OCI-LY1 (cell line): Measurements from ENCODE around the gene KLF18.

Experiments
- H2AFZ ChIP-seq: fragments of 200-600 bp; sonication (generic), shearing (Covaris generic); 2 replicates; pipeline ENCODE4 v1.6.0; 2014; ENCODE audit warnings: antibody characterized with exemption, mild to moderate bottlenecking, low read length
- H3F3A ChIP-seq: fragments of 200-600 bp; sonication (generic), shearing (Covaris generic); 2 replicates; pipeline ENCODE4 v1.6.0; 2014; ENCODE audit warnings: mild to moderate bottlenecking, antibody characterized with exemption, low read length, moderate library complexity; ENCODE audit not compliant: insufficient read depth
- H3K27ac ChIP-seq: fragments of 200-600 bp; sonication (generic); 2 replicates; pipeline ENCODE4 v1.5.1; 2014; ENCODE audit warnings: low read length, mixed run types, mild to moderate bottlenecking, low read depth; ENCODE audit not compliant: poor library complexity, severe bottlenecking
- H3K27me3 ChIP-seq: fragments of 200-600 bp; sonication (generic); 2 replicates; pipeline ENCODE4 v1.6.0; 2014; ENCODE audit warnings: antibody characterized with exemption, mild to moderate bottlenecking, low read length, moderate library complexity; ENCODE audit not compliant: insufficient read depth
- H3K36me3 ChIP-seq: fragments of 200-600 bp; sonication (generic); 2 replicates; pipeline ENCODE4 v1.6.1; 2014; ENCODE audit warnings: mild to moderate bottlenecking, antibody characterized with exemption, low read length, moderate library complexity, mixed read lengths; ENCODE audit not compliant: insufficient read depth
- H3K4me1 ChIP-seq: fragments of 200-600 bp; sonication (generic); 2 replicates; pipeline ENCODE4 v1.5.1; 2014; ENCODE audit warnings: mild to moderate bottlenecking, low read length, moderate library complexity; ENCODE audit not compliant: insufficient read depth, severe bottlenecking
- H3K4me2 ChIP-seq: fragments of 200-600 bp; sonication (generic), shearing (Covaris generic); 2 replicates; pipeline ENCODE4 v1.6.1; 2014; ENCODE audit warnings: low read length
- H3K4me3 ChIP-seq: fragments of 200-600 bp; sonication (generic); 2 replicates; pipeline ENCODE4 v1.5.1; 2014; ENCODE audit warnings: low read length, low read depth, mild to moderate bottlenecking, mixed read lengths; ENCODE audit not compliant: poor library complexity, severe bottlenecking
- H3K79me2 ChIP-seq: fragments of 200-600 bp; shearing (Covaris generic); 2 replicates; pipeline ENCODE4 v1.6.1; 2016; ENCODE audit warnings: mixed run types, low read length, mixed read lengths; ENCODE audit not compliant: insufficient read depth
- H3K9ac ChIP-seq: fragments of 200-600 bp; sonication (generic), shearing (Covaris generic); 2 replicates; pipeline ENCODE4 v1.6.1; 2014; ENCODE audit warnings: mild to moderate bottlenecking, low read length, mixed read lengths
- H3K9me2 ChIP-seq: fragments of 200-600 bp; sonication (generic), shearing (Covaris generic); 2 replicates; pipeline ENCODE4 v1.6.1; 2014; ENCODE audit warnings: low read depth, mild to moderate bottlenecking, low read length, mixed read lengths
- H3K9me3 ChIP-seq: fragments of 200-600 bp; shearing (Covaris generic); 2 replicates; pipeline ENCODE4 v1.6.1; 2014; ENCODE audit warnings: low read length, mixed read lengths
- H4K20me1 ChIP-seq: fragments of 200-600 bp; sonication (generic), shearing (Covaris generic); 2 replicates; pipeline ENCODE4 v1.6.0; 2016; ENCODE audit warnings: mild to moderate bottlenecking, low read length; ENCODE audit not compliant: insufficient read depth
- EZH2 ChIP-seq: fragments of 200-600 bp; sonication (generic), shearing (Covaris generic); IDR thresholded peaks from 2 replicates; pipeline ENCODE4 v1.8.0; 2017; ENCODE audit warnings: borderline replicate concordance, mixed run types, mild to moderate bottlenecking, antibody characterized with exemption, low read length, moderate library complexity, mixed read lengths
- TF ChIP-seq, protein P1 (sequence below): fragments of 200-600 bp; sonication (generic), shearing (Covaris generic); IDR thresholded peaks from 2 replicates; pipeline ENCODE4 v1.5.1; 2017; ENCODE audit warnings: mild to moderate bottlenecking, antibody characterized with exemption, low read length, moderate library complexity, mixed read lengths

Gene KLF18

DNA sequence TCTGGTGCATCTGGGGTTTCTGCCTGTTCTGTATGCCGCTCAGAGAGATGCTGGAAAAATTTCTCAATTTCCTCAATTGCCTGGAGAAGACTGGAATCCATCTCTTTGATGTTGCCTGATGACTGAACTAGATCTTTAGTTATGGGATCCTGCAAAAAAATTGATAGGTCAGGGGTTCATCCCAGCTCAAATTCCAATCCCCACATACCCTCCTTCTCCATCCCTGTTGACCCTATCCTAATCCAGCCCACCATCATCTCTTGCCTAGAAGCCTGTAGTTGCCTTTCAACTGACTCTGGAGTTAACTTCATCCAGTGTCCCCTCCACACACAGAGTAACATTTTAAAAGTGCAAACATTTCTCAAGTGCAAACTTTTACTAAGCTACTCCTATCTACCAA, at the start of gene KLF18:
TSS of gene KLF18 (minus strand) at position 101 of the 400 bp plus-strand sequence. CDS start at position 101, 0 bp downstream.
- H3K4me1 ChIP-seq, result no peaks in the 10 kb centered on the region
- no peaks in the 10 kb centered on the region for H3K79me2 ChIP-seq
- TF ChIP-seq, protein P1, sequence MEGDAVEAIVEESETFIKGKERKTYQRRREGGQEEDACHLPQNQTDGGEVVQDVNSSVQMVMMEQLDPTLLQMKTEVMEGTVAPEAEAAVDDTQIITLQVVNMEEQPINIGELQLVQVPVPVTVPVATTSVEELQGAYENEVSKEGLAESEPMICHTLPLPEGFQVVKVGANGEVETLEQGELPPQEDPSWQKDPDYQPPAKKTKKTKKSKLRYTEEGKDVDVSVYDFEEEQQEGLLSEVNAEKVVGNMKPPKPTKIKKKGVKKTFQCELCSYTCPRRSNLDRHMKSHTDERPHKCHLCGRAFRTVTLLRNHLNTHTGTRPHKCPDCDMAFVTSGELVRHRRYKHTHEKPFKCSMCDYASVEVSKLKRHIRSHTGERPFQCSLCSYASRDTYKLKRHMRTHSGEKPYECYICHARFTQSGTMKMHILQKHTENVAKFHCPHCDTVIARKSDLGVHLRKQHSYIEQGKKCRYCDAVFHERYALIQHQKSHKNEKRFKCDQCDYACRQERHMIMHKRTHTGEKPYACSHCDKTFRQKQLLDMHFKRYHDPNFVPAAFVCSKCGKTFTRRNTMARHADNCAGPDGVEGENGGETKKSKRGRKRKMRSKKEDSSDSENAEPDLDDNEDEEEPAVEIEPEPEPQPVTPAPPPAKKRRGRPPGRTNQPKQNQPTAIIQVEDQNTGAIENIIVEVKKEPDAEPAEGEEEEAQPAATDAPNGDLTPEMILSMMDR, result no peak
- TF ChIP-seq EZH2, result no peak
- no peak within 1 kb of the TSS for H3K4me2 ChIP-seq
- H3F3A ChIP-seq, result no peaks in the 10 kb centered on the region
- no peak within 1 kb of the TSS for H3K9ac ChIP-seq
- no peak within 1 kb of the TSS for H3K27ac ChIP-seq
- H3K36me3 ChIP-seq, result no peaks in the 10 kb centered on the region
- H3K9me3 ChIP-seq, result peaks cover 7% of the 10 kb centered on the region; the same call in 1 of the 2 replicates
- H3K4me3 ChIP-seq, result no peak within 1 kb of the TSS
- no peaks in the 10 kb centered on the region for H4K20me1 ChIP-seq
- H3K9me2 ChIP-seq, result no peaks in the 10 kb centered on the region
- H2AFZ ChIP-seq, result no peak within 1 kb of the TSS
- H3K27me3 ChIP-seq, result no peaks in the 10 kb centered on the region

DNA sequence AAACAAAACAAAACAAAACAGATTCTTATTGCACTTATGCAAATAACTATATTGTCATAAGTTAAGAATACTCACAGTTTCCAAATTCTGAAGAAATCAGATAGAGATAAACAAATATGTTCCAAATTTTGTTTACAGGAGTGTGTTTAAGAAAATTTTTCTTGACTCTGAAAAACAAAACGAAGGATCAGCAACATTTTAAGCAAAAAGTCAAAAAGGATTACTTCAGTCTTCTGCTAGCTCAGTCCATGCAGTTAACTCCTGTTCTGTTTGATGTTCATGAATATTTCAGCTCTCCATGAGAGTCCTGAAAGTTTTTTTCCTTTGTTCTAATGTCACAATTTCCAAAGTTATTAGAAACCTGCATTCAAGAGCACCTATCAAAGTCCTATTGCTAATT, 33.2 kb upstream of the KLF18 start:
- Histone ChIP-seq H3K9ac (no peak overlapping the region), H3K27me3 (no peaks in the 10 kb centered on the region), H3K4me3 (no peak overlapping the region), H3K36me3 (no peaks in the 10 kb centered on the region), H3K27ac (no peak overlapping the region), H3K4me2 (no peak overlapping the region), H3K4me1 (no peaks in the 10 kb centered on the region), H3F3A (no peaks in the 10 kb centered on the region), H2AFZ (no peak overlapping the region), H3K9me2 (no peaks in the 10 kb centered on the region), H3K9me3 (peaks cover 8% of the 10 kb centered on the region), H4K20me1 (no peaks in the 10 kb centered on the region), H3K79me2 (no peaks in the 10 kb centered on the region)
- no peak for TF ChIP-seq EZH2
- TF ChIP-seq, protein P1, result no peak

DNA sequence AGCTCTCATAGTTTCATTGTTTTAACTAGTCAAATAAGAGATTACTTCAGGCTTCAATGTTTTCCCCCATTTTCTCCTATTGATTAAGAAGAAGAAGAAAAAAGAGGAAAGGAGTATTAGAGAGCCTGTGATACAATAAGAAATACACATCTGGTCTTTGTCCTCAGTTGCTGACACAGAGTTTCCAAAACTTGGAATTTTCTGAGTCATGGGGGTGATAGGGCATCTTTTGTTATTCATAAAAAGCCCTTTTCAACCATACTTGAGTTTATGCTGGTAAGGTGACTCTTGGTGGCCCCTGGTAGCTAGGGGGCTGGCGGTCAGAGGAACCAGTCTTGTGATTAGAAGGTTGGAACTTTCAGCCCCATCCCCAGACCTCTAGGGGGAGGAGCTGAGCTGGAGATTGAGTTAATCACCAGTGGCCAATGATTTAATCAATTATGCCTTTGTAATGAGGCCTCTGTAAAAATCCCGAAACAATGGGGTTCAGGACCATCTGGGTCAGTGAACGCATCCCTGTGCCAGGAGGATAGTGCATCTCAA, 28.9 kb upstream of the KLF18 start:
- Histone ChIP-seq H3K79me2 (no peaks in the 10 kb centered on the region), H3K4me1 (no peaks in the 10 kb centered on the region), H3K9me3 (peaks cover 5% of the 10 kb centered on the region; the same call in 1 of the 2 replicates)

More for the DNA sequence above, 28.9 kb upstream of the KLF18 start:
- Histone ChIP-seq H3K27ac (no peak overlapping the region), H3F3A (no peaks in the 10 kb centered on the region), H2AFZ (no peak overlapping the region), H4K20me1 (no peaks in the 10 kb centered on the region), H3K4me2 (no peak overlapping the region), H3K36me3 (no peaks in the 10 kb centered on the region), H3K27me3 (no peaks in the 10 kb centered on the region), H3K9me2 (no peaks in the 10 kb centered on the region), H3K4me3 (no peak overlapping the region), H3K9ac (no peak overlapping the region)
- TF ChIP-seq, protein P1, result no peak; the same call in 1 of the 2 replicates
- TF ChIP-seq EZH2, result no peak
